Measurements from ENCODE around the gene XPC.
A peak's percentile ranks its signal among the peaks of the same experiment; 100 is the strongest.

XPC gene

GRCh38 chr3:14125193-14126016 is 53.0 kb downstream of the XPC start (continued):
- TF ChIP-seq, protein P1, sequence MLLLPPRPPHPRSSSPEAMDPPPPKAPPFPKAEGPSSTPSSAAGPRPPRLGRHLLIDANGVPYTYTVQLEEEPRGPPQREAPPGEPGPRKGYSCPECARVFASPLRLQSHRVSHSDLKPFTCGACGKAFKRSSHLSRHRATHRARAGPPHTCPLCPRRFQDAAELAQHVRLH (tag by site-specific recombination; IDR thresholded peaks at IDR 0.05) = no peak
- TF ChIP-seq ZNF549 (tag by site-specific recombination; IDR thresholded peaks at IDR 0.05) (no peak), ZNF37A (tag by site-specific recombination; IDR thresholded peaks at IDR 0.05) (no peak), FEZF1 (tag by site-specific recombination; IDR thresholded peaks at IDR 0.05) (0 out of 2 replicates have a peak, but pooled peaks have one; percentile 8), ZNF140 (tag by site-specific recombination; IDR thresholded peaks at IDR 0.05) (no peak), ZNF747 (tag by site-specific recombination; IDR thresholded peaks at IDR 0.05) (no peak), ZFP37 (tag by site-specific recombination; IDR thresholded peaks at IDR 0.05) (no peak), ZFP3 (tag by site-specific recombination; IDR thresholded peaks at IDR 0.05; ENCODE audit: low read depth) (no peak), ZNF174 (tag by site-specific recombination; IDR thresholded peaks at IDR 0.05) (no peak), GLI4 (tag by site-specific recombination; IDR thresholded peaks at IDR 0.05) (no peak), HOXA7 (CRISPR knock-in tag; IDR thresholded peaks at IDR 0.05; ENCODE audit: borderline replicate concordance) (no peak), REPIN1 (tag by site-specific recombination; IDR thresholded peaks at IDR 0.05; ENCODE audit: low read depth) (no peak), ZNF121 (tag by site-specific recombination; IDR thresholded peaks at IDR 0.05) (no peak), OSR2 (tag by site-specific recombination; IDR thresholded peaks at IDR 0.05) (no peak), ZBTB26 (tag by site-specific recombination; optimal IDR thresholded peaks at IDR 0.05) (no peak), ZNF248 (tag by site-specific recombination; IDR thresholded peaks at IDR 0.05) (no peak), ZNF404 (tag by site-specific recombination; IDR thresholded peaks at IDR 0.05) (no peak), ZNF112 (tag by site-specific recombination; IDR thresholded peaks at IDR 0.05) (no peak), ZFP69B (tag by site-specific recombination; IDR thresholded peaks at IDR 0.05) (peak; percentile 9; the same call in 1 of the 2 replicates), BCL11B (tag by site-specific recombination; IDR thresholded peaks at IDR 0.05; ENCODE audit: low read depth) (no peak), ZSCAN23 (tag by site-specific recombination; IDR thresholded peaks at IDR 0.05) (no peak), ZNF274 (IDR thresholded peaks at IDR 0.05; ENCODE audit: low read length) (no peak), ZNF274 (tag by site-specific recombination; IDR thresholded peaks at IDR 0.05; ENCODE audit: borderline replicate concordance) (no peak), ZBTB10 (tag by site-specific recombination; IDR thresholded peaks at IDR 0.05) (no peak), ZNF311 (tag by site-specific recombination; IDR thresholded peaks at IDR 0.05; ENCODE audit: borderline replicate concordance) (no peak)
- TF ChIP-seq, protein P2, sequence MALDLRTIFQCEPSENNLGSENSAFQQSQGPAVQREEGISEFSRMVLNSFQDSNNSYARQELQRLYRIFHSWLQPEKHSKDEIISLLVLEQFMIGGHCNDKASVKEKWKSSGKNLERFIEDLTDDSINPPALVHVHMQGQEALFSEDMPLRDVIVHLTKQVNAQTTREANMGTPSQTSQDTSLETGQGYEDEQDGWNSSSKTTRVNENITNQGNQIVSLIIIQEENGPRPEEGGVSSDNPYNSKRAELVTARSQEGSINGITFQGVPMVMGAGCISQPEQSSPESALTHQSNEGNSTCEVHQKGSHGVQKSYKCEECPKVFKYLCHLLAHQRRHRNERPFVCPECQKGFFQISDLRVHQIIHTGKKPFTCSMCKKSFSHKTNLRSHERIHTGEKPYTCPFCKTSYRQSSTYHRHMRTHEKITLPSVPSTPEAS (tag by site-specific recombination; IDR thresholded peaks at IDR 0.05) = no peak
- TF ChIP-seq, protein P3, sequence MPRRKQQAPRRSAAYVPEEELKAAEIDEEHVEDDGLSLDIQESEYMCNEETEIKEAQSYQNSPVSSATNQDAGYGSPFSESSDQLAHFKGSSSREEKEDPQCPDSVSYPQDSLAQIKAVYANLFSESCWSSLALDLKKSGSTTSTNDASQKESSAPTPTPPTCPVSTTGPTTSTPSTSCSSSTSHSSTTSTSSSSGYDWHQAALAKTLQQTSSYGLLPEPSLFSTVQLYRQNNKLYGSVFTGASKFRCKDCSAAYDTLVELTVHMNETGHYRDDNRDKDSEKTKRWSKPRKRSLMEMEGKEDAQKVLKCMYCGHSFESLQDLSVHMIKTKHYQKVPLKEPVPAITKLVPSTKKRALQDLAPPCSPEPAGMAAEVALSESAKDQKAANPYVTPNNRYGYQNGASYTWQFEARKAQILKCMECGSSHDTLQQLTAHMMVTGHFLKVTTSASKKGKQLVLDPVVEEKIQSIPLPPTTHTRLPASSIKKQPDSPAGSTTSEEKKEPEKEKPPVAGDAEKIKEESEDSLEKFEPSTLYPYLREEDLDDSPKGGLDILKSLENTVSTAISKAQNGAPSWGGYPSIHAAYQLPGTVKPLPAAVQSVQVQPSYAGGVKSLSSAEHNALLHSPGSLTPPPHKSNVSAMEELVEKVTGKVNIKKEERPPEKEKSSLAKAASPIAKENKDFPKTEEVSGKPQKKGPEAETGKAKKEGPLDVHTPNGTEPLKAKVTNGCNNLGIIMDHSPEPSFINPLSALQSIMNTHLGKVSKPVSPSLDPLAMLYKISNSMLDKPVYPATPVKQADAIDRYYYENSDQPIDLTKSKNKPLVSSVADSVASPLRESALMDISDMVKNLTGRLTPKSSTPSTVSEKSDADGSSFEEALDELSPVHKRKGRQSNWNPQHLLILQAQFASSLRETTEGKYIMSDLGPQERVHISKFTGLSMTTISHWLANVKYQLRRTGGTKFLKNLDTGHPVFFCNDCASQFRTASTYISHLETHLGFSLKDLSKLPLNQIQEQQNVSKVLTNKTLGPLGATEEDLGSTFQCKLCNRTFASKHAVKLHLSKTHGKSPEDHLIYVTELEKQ (tag by site-specific recombination; IDR thresholded peaks at IDR 0.05; ENCODE audit: borderline replicate concordance) = no peak
- TF ChIP-seq, protein P4, sequence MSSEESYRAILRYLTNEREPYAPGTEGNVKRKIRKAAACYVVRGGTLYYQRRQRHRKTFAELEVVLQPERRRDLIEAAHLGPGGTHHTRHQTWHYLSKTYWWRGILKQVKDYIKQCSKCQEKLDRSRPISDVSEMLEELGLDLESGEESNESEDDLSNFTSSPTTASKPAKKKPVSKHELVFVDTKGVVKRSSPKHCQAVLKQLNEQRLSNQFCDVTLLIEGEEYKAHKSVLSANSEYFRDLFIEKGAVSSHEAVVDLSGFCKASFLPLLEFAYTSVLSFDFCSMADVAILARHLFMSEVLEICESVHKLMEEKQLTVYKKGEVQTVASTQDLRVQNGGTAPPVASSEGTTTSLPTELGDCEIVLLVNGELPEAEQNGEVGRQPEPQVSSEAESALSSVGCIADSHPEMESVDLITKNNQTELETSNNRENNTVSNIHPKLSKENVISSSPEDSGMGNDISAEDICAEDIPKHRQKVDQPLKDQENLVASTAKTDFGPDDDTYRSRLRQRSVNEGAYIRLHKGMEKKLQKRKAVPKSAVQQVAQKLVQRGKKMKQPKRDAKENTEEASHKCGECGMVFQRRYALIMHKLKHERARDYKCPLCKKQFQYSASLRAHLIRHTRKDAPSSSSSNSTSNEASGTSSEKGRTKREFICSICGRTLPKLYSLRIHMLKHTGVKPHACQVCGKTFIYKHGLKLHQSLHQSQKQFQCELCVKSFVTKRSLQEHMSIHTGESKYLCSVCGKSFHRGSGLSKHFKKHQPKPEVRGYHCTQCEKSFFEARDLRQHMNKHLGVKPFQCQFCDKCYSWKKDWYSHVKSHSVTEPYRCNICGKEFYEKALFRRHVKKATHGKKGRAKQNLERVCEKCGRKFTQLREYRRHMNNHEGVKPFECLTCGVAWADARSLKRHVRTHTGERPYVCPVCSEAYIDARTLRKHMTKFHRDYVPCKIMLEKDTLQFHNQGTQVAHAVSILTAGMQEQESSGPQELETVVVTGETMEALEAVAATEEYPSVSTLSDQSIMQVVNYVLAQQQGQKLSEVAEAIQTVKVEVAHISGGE (tag by site-specific recombination; conservative IDR thresholded peaks at IDR 0.05; ENCODE audit: low read depth) = no peak

Measured in HEK293 (cell line).